HL-60 (cell line): ENCODE results near the gene CMIP.

Experiments used
- DNase-seq, 2 experiments: peaks; one replicate each; pipeline ENCODE4 v3.0.0-alpha.2; 2010 to 2020; ENCODE audit warnings: low read depth in 1 of 2, low spot score in 1 of 2
- H3K27ac ChIP-seq: fragments of 250-450 bp; sonication (Bioruptor Pico); replicated peaks from 2 replicates; pipeline ENCODE4 v1.5.1; 2020; ENCODE audit warnings: mild to moderate bottlenecking, moderate library complexity
- H3K27me3 ChIP-seq: fragments of 250-450 bp; sonication (Bioruptor Pico); 2 replicates; pipeline ENCODE4 v1.5.1; 2021; ENCODE audit warnings: mild to moderate bottlenecking, moderate library complexity; ENCODE audit not compliant: insufficient read depth, poor library complexity, severe bottlenecking
- H3K4me3 ChIP-seq: replicated peaks from 2 replicates; pipeline ENCODE4 v1.5.1; 2011; ENCODE audit warnings: mild to moderate bottlenecking, control low read depth, low read length; ENCODE audit not compliant: insufficient read depth
- CTCF ChIP-seq: IDR thresholded peaks from one replicate; pipeline ENCODE4 v1.5.1; 2011; ENCODE audit warnings: low read length, control low read depth, inconsistent platforms; ENCODE audit not compliant: insufficient read depth
- GABPA ChIP-seq: IDR thresholded peaks from 2 replicates; pipeline ENCODE4 v1.6.1; 2012; ENCODE audit warnings: low read depth
- POLR2AphosphoS5 ChIP-seq: IDR thresholded peaks from 2 replicates; pipeline ENCODE4 v1.6.1; 2012; ENCODE audit warnings: low read depth
- REST ChIP-seq: IDR thresholded peaks from 2 replicates; pipeline ENCODE4 v1.6.1; 2012; ENCODE audit warnings: low read depth; ENCODE audit not compliant: insufficient replicate concordance
- SPI1 ChIP-seq: IDR thresholded peaks from 2 replicates; pipeline ENCODE4 v1.6.1; 2012; ENCODE audit warnings: low read depth, mild to moderate bottlenecking, borderline replicate concordance

CMIP gene

GRCh38 chr16:81541314-81541713 is 96.7 kb downstream of the CMIP start:
- DNase-seq = no peak
- Histone ChIP-seq H3K4me3 (no peak overlapping the region), H3K27ac (no peak overlapping the region), H3K27me3 (no peaks in the 10 kb centered on the region)
- TF ChIP-seq GABPA = no peak
- TF ChIP-seq POLR2AphosphoS5 = no peak
- TF ChIP-seq SPI1 = no peak
- no peak for TF ChIP-seq REST
- TF ChIP-seq CTCF = no peak

GRCh38 chr16:81542609-81543570 is 98.3 kb downstream of the CMIP start:
- H3K27ac ChIP-seq = no peak overlapping the region
- TF ChIP-seq GABPA (no peak), REST (no peak), SPI1 (no peak), CTCF (no peak), POLR2AphosphoS5 (no peak)
- no peak overlapping the region for H3K4me3 ChIP-seq
- no peak for DNase-seq
- no peaks in the 10 kb centered on the region for H3K27me3 ChIP-seq

- H3K27me3 ChIP-seq = no peaks in the 10 kb centered on the region
- no peak for TF ChIP-seq REST
- no peak for TF ChIP-seq POLR2AphosphoS5
- DNase-seq = no peak
- no peak overlapping the region for H3K4me3 ChIP-seq
- H3K27ac ChIP-seq = no peak overlapping the region
Measured at GRCh38 chr16:81543571-81543970, 99.0 kb downstream of the CMIP start.
